HG03520 (cell line): ENCODE results near the gene TADA2B.

Source experiments
- ATAC-seq: cut with Tn5 transposase; IDR thresholded peaks from one replicate; pipeline ENCODE4 v1.9.1; 2021; ENCODE audit warnings: mild to moderate bottlenecking, moderate library complexity; ENCODE audit not compliant: unreplicated experiment

TADA2B gene

DNA sequence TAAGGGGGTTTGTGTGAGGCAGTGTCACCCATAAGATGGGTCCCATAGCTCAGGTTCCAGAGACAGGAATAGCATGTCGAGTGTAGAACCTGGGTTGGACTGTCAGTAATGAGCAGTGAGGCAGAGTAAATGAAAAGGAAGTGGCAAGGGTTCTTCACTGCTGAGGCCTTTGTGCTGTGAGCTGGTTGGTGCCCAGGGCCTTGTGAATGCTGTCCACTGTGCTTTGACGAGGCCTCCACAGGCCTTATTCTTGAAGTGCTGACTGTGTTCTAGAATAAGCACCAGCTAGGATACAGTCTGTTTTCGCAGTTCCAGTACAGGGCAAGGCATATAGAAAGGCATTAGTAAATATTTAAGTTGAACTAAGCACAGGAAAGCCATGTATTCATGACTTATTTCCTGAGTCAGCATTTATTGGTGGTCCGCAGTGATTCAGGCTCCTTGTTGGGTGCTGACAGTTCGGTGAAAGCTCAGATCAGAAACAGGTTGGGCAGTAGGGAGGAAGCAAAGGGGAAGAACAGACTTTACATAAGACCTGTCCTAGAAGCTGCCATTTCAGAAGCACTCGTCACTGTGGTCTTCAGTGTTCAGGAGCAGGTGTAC is 25.6 kb upstream of the TADA2B start:
- ATAC-seq = no peak

DNA sequence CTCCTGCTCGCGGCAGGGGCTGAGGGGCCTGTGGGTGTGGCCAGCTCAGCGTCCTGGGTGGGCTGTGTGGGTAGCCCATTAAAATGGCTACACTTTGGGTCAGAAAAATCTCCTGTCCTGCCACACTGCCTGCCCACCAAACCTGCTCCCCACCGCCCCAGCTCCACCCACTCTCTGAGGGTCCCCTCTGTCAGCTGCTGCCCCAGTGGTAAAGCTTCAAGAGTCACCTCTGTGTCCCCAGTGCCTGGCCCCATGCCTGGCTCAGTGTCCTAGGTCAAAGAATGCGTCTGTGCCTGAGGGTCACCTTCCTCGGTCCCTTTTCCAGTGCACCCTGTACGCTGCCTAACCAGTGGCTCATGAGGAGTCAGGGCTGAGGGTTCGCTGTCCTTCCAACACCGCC is 24.9 kb upstream of the TADA2B start:
- ATAC-seq = no peak

DNA sequence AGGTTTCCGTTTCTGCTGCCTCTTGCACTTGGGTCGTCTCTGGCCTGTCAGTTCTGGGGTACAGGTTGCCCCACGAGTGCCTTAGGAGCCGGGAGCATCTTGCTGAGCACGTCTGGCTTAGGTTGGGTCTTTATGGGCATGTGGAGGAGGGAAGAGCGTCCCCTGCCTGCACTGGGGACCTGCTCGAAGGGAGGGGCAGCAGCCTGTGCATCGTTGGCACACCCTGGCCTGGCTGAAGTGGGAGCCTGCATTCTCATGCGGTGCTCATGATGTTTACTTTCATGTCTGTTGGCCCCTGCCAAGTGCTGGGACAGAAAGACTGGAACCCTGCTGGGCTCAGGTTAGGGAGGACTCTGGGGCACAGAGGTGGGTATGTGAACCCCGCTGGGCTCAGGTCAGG is 23.8 kb upstream of the TADA2B start:
- no peak for ATAC-seq

DNA sequence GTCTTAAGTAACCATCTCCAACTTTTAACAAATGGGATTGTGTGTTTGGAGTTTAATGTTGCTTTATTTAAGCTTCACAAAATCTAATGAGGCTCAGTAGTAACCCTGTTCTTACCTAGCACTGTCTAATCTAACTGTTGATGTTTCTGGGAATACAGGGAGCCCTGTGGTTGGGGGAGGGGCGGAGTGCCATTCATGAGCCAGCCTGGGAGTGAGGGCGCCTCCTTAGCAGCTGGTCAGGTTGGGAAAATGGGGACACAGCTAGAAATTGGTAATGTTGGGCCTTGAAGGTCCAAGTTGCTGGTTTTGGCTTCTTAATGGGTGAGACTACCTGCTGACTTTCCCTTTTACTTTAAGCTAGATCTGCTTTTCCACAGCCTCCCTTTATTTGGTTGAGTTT is 22.9 kb upstream of the TADA2B start:
- no peak for ATAC-seq

DNA sequence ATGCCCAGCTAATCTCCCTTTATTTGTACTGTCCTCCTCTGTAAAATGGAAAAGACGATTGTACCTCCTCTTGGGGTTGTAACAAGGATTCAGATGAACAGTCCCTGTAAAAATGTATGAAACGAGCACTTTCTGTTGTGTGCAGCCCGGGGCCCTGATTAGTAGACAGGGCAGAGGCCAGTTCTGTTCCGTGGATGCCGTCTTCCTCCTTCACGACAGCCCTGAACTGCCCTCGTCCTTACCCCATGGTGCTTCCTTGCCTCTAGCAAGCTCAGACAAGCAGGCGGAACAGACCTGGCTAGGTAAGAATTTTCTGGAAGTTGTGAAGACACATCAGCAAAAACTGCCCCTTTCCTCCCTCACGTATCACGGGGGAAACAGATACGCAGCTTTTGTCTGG is 22.3 kb upstream of the TADA2B start:
- no peak for ATAC-seq

DNA sequence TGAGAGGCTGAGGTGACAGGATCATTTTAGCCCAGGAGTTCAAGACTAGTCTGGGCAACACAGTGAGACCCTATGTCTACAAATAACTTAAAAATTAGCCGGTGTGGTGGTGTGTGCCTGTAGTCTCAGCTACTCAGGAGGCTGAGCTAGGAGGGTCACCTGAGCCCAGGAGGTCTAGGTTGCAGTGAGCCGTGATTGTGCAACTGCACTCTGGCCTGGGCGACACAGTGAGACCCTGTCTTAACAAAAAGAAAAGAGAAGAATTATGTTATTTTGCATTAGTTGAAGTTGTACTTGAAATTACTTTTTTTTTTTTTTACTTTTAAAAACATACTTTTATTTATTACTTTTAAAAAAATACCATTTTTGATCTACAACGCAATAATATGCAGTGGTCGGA is 21.8 kb upstream of the TADA2B start:
- no peak for ATAC-seq

DNA sequence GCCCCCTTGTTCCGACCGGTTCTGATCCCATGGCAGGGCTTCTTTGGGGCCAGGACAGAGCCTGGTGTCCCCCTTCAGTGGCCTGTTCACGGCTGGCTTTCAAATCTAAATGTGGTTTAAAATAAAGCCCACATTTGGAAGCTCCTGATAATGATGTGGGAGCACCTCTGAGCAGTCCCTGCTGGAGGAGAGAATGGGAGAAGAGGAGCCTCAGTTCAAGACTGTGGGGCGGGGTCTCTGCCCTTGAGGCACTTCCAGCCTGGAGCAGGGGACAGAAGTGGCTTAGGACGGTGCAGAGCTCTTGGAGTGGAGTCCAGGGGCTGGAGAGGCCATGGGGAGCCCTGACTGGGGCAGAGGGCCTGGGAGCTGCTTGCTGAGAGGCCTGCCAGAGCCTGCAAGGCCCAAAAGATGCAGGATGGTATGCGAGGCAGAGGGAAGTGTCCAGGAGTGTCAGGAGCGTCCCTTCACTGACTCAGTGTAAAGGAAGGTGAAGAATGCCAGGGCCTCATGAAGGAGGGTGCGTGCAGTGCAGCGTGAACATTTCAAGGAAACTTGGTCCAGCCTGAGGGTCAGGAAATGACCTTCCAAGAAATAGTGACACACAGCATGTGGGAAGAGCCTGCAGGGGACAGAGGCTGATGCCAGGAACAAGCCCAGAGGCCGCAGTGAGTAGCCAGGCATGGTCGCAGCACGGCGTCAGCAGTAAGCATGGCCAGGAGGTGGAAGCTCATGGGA is 21.1 kb upstream of the TADA2B start:
- no peak for ATAC-seq

DNA sequence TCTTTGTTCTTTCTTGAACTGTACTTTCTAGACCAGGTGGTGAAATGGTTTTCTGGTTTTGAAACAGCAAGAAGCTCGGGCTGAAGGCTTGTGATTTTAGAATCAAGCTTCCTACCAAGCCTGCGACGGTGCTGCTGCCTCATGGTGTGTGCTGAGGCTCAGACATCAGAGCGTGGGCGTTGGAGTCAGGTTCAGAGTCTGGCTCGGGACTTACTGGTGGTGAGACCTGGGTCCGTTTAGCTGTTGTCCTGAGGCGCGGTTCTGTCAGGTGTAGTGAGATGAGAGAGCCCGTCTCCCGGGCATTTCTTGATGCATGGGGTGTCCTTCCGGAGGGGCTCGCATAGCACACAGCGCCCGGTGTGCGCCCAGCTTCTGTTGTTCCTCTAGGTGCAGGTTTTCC is 19.7 kb upstream of the TADA2B start:
- ATAC-seq = no peak

DNA sequence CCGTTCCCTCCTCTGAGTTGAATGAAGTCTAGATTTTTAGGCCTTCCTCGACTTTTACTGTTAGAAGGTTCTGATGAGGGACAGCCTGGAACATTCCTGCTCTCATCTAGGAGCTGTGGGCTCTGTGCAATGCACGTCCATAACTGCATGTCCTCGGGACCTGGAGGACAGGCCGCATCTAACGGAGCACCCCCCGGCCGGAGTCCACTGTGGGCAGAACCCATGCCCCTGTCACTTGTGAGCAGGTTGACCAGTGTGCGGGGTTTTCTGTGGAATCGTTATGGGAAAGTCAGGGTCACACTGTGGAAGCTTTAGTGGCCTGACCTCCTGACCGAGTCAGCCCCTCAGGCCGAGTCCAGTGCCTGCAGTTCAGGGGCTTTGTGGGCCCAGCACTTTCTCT is 19.3 kb upstream of the TADA2B start:
- ATAC-seq = no peak

DNA sequence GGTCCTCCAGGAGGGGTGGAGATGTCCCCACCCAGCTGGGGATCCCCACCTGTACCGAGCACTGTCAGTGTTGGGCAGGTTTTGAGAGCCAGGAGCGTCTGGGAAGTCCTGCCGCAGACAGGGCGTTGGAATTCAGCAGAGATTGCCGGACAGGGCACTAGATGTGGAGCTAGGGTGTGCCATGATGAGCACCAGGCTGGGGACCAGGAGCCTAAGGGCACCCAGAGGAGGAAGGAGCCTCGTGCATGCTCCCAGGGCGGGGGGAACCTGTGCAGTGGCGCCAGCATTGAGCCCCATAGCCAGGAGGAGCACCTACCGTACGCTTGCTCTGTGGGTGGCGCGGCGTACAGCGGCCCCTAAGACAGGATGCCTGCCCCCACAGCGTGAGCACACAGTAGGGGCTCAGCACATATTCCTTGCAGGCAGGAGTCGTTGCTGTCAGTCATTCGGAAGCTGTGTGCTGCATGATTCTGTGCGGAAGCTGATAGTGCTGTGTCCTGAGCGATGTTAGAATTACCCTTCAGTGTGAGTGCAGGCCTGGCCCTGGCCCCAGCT is 18.8 kb upstream of the TADA2B start:
- no peak for ATAC-seq

DNA sequence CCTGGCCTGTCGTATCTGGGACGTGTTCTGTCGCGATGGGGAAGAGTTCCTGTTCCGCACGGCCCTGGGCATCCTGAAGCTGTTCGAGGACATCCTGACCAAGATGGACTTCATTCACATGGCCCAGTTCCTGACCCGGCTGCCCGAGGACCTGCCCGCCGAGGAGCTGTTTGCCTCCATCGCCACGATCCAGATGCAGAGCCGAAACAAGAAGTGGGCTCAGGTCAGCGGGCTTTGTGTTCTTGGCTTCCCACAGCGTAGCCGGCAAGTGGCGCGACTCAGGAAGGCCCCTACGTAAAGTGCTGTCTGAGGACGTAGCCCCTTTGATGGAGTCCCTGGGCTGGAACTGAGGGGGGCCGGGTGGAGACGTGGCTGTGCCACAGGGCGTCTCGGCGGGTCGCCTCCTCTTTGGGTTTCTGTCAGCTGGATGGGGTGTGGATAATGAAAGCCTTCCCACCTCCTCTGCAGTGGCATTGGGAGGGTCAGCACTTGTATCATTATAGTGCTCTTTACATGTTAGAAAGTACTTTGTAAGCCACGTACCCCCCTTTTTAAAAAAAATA is 18.1 kb upstream of the TADA2B start:
- no peak for ATAC-seq

DNA sequence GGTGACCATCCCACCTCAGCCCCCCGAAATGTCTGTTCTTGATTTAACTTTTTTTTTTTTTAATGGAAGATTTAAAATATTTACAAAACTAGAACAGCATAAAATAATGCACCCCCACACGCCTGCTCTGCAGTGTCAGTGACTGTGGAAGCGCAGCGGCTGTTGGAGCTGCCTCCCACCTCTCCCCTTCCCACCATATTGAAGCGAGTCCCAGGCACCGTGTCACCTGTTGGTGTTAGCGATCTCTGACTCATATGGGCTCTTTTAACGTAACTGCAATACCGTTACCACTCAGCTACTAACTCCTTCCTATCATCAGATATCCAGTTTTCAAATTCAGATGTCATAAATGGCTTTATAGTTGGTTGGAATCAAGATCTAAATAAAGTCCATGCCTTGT is 17.1 kb upstream of the TADA2B start:
- ATAC-seq = no peak

DNA sequence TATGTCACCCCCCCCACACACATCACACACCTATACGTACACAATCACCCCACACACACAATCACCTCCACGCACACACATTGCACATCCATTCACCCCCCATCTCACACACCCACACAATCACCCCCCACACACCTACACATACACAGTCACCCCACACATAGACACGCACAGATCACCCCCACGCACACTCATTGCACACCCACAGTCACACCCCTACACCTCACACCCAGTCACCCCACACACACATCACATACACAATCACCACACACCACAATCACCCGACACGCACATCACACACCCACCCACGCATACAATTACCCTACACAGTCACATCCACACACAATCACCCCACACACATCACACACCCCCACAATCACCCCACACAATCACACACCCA is 15.9 kb upstream of the TADA2B start:
- no peak for ATAC-seq

DNA sequence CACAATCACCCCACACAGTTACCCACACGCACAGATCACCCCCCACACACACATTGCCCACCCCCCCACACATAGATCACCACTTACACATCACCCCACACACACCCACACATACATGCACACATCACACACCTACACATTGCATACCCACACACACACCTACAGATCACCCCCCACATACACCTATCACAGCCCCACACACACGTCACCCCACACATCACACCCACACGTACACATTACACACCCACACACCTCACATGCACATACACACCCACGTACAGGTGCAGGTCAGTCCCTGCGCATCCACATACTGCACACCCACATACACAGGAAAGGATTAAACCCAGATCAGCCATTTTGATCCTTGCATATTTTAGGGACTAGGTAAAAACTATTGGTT is 15.3 kb upstream of the TADA2B start:
- ATAC-seq = no peak

DNA sequence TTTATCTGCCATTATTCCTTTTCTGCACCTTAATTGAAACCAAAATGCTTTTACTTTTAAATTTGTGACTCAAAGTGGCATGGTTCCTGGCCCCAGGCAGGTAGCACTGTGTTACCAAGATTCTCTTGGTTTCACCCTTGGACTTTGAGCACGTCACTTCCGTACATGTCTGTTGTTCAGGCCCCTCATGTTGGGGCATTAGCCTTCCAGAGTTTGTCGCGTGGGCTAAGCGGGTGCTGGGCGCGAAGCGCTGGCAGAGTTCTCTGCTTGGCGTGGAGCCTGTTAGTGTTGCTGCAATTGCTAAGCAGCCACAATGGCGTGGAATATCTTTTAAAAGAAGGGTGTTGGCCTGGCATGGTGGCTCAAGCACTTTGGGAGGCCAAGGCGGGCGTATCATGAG is 14.0 kb upstream of the TADA2B start:
- no peak for ATAC-seq

DNA sequence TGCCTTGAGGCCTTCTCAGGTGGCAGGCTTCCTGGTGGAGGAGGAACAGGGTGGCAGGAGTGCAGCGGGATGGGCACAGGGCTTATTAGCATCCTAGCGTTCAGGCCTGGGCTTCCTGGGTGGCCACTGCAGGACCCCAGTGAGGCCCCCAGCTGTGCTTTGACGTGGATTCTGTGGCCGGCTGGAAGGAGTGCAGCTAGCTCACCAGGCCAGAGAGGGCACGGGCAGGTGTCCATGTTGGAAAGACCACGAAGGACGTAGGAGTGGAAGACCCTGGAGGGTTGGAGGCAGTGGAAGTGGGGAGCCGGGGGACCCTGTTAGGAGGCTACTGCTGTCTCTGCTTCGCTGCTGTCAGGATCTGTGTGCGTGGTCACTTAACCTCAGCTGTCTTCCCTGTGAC is 13.3 kb upstream of the TADA2B start:
- no peak for ATAC-seq

DNA sequence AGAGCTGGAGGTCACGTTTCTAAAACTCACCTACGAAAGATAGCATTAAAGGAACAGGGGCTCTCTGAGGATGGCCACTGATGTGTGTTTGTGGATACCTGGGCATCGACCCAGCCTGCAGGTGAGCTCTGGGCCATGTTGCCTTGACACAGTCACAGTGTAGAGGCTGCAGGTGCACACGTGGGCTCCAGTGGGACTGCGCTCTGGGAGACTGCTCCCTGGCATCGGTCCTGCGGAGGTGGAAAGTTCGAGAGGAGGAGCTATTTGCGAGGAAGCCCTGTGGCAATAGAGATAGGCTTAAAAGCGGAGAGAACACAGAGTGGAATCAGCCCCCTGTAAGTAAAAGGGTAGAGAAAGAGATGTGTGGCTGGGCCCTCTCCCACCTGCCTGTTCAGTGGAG is 12.3 kb upstream of the TADA2B start:
- ATAC-seq = no peak

DNA sequence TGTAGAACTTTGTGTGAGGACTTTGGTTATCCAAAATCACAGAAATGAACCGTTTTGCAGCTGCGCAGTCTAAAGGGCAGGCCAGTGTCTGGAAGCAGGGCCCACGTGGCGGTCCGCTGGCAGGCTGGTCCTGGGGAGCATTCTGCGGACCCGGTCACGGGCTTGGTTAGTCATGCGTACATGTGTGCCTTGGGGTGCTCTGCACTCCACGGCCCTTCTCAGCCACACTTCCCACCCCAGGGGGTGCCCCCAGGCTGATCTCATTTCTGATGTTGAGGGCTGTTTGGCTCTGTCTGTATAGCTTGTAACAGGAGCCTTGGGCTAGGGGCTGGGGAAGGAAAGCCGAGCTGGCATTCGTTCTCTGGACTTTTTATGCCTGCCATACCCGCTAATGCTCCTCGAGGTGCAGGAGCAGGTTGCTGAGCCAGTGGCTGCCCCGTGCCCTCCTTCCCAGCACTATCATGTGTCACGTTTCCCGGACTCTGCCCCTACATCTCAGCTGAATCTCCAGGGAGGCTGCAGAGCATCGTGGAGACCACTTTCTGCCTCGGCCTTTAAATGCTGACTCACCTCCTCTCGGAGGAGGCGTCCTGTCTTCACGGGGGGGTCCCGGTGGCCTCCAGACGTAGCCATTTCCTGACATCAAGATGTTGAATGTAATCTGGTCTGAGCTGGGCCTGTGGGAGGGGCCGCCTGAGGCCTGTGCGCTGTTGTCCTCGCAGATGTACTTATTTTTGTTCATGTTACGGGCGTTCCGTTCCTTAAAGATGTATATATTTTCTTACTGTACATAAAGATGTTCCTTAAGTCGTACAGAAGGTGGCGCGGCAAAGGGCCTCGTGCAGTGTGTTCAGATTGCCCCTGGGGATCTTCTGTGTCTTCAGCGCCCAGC is 11.4 kb upstream of the TADA2B start:
- ATAC-seq = no peak

DNA sequence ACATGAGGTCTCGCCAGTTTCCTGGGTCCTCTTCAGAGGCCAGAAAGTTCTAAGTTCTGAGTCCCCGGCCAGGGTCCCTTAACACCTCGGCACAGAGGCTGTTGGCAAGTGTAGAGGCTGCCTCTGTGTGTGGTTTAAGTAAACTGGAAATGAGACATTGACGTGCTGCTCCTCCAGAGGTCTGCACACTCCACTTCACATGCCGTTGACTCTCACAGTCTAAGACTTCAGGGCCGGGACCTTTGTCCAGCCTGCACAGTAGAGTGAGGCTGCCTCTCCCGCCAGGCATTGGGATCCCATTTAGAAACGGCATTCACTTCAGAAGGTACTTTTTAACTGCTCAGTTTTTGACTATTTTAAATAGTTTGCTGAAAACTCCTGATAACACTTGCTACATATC is 10.6 kb upstream of the TADA2B start:
- ATAC-seq = no peak

DNA sequence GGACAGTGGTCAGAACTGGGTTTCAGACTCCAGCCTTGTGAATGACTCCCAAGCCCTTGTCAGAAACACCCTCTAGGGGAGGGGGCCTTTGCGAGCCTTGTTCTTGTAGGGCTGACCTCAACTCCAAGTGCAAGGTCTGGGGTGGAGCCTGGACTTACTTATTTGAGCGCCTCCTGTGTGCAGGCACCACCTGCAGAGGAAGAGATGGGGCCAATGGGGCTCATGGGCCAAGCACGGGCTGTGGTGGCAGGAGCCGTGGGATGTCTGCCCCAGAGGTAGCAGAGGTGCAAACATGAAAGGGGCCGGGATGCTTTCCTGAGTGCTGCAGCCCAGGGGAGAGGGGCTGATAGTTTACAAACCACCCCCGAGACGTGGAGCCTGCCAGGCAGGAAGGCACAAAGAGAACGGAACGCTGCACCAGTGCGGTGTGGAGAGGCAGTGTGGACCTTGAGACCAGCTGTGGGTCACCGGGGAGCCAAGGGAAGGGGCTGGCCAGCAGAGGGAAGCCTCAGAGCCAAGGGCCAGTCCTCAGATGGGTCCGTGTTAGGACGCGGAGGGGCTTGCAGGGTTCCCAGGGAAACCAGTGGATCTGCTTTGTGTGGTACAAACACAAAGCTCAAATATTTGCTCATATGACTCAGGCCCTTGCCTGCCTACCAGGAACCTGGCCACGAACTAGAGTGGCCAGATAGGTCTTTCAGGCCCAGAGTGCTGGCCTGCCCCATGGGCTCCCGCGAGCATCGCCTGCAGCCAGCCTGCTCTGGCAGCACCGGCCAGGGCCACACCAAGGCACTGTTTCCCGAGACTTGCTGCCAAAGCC is 8.7 kb upstream of the TADA2B start:
- no peak for ATAC-seq

DNA sequence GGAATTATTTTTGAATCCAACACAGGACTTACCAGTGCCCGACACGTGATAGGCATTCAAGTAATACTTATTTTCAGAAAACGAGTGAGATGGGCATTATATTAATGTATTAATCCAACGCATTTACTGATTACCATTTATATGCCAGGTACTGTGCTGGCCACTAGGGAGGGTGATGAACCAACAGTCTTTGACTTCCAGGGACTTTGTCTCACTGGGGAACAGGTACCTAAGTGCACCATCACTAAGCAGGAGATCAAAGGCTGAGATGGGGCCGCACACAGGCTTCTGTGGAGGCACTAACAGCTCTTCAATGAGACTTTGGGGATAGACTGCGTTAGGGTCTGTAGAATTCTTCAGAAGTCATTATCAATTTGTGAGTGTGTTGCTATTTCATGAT is 5.7 kb upstream of the TADA2B start:
- no peak for ATAC-seq
